ENCODE data around the gene FAS. TPM values are rescaled to one million over a fixed set of nuclear protein-coding genes. Genes with fewer than 3 reads are reported as not detected.

Gene FAS
- total and polyA plus RNA-seq, 4 donors: 10.5 to 74.7 (median 36.3) TPM

GRCh38 chr10:88974446-88975376 lies 15.9 kb upstream of the FAS start:
- WGBS, 2 donors: 15 to 19% methylated on average over 7 of the region's 7 CpGs
- Histone ChIP-seq H3K4me1 (ENCODE audit: control insufficient read depth in 5 of 5, insufficient read depth in 5 of 5, low read length in 5 of 5) (peaks cover 0 to 40% (median 4%) of the 10 kb centered on the region in 5 donors), H3K36me3 (ENCODE audit: control insufficient read depth in 4 of 4, insufficient read depth in 4 of 4, low read length in 4 of 4) (no peaks in the 10 kb centered on the region), H3K9me3 (ENCODE audit: control insufficient read depth in 4 of 4, insufficient read depth in 3 of 4, low read length in 3 of 4) (no peaks in the 10 kb centered on the region), H3K27ac (ENCODE audit: low read depth in 1 of 2, low read length in 1 of 2) (no peak overlapping the region), H3K27me3 (ENCODE audit: control insufficient read depth in 3 of 3, insufficient read depth in 3 of 3, low read length in 2 of 3) (no peaks in the 10 kb centered on the region), H3K9ac (ENCODE audit: insufficient read depth in 1 of 2, low read length in 2 of 2) (peak overlapping the region in 1 of 2 donors; percentile 82), H3K4me3 (no peak overlapping the region)
- ATAC-seq (ENCODE audit: insufficient read depth, low FRiP score) (no peak), DNase-seq (peak in 2 of 3 donors; percentile 71 to 80)
- TF ChIP-seq CTCF (IDR thresholded peaks at IDR 0.05; ENCODE audit: control extremely low read depth, extremely low read depth): no peak

GRCh38 chr10:88975377-88975720 lies 15.2 kb upstream of the FAS start:
- ATAC-seq (ENCODE audit: insufficient read depth, low FRiP score): no peak
- peaks cover 2 to 36% (median 4%) of the 10 kb centered on the region in 5 donors for H3K4me1 ChIP-seq (ENCODE audit: control insufficient read depth in 5 of 5, insufficient read depth in 5 of 5, low read length in 5 of 5)

GRCh38 chr10:88978463-88978862 lies 12.1 kb upstream of the FAS start:
- Histone ChIP-seq H3K9me3 (ENCODE audit: control insufficient read depth in 4 of 4, insufficient read depth in 3 of 4, low read length in 3 of 4) (no peaks in the 10 kb centered on the region), H3K4me1 (ENCODE audit: control insufficient read depth in 5 of 5, insufficient read depth in 5 of 5, low read length in 5 of 5) (peaks cover 3 to 39% (median 15%) of the 10 kb centered on the region in 5 donors), H3K27me3 (ENCODE audit: control insufficient read depth in 3 of 3, insufficient read depth in 3 of 3, low read length in 2 of 3) (no peaks in the 10 kb centered on the region), H3K27ac (ENCODE audit: low read depth in 1 of 2, low read length in 1 of 2) (no peak overlapping the region), H3K4me3 (no peak overlapping the region), H3K36me3 (ENCODE audit: control insufficient read depth in 4 of 4, insufficient read depth in 4 of 4, low read length in 4 of 4) (no peaks in the 10 kb centered on the region), H3K9ac (ENCODE audit: insufficient read depth in 1 of 2, low read length in 2 of 2) (no peak overlapping the region)
- no peak for TF ChIP-seq CTCF (IDR thresholded peaks at IDR 0.05; ENCODE audit: control extremely low read depth, extremely low read depth)
- DNase-seq: no peak
- 93% methylated on average over 2 of the region's 2 CpGs for WGBS, 2 donors
- ATAC-seq (ENCODE audit: insufficient read depth, low FRiP score): no peak

More at GRCh38 chr10:88975377-88975720, 15.2 kb upstream of the FAS start:
- no peaks in the 10 kb centered on the region for H3K36me3 ChIP-seq (ENCODE audit: control insufficient read depth in 4 of 4, insufficient read depth in 4 of 4, low read length in 4 of 4)
- no peaks in the 10 kb centered on the region for H3K27me3 ChIP-seq (ENCODE audit: control insufficient read depth in 3 of 3, insufficient read depth in 3 of 3, low read length in 2 of 3)
- no peak for TF ChIP-seq CTCF (IDR thresholded peaks at IDR 0.05; ENCODE audit: control extremely low read depth, extremely low read depth)
- 44 to 63% methylated on average over 3 of the region's 3 CpGs for WGBS, 2 donors
- no peak overlapping the region for H3K27ac ChIP-seq (ENCODE audit: low read depth in 1 of 2, low read length in 1 of 2)
- no peaks in the 10 kb centered on the region for H3K9me3 ChIP-seq (ENCODE audit: control insufficient read depth in 4 of 4, insufficient read depth in 3 of 4, low read length in 3 of 4)
- H3K9ac ChIP-seq (ENCODE audit: insufficient read depth in 1 of 2, low read length in 2 of 2): peak overlapping the region in 1 of 2 donors; percentile 82
- H3K4me3 ChIP-seq: no peak overlapping the region
- no peak for DNase-seq
